ENCODE data around the gene FAM47E. TPM values are rescaled to one million over a fixed set of nuclear protein-coding genes. Genes with fewer than 3 reads are reported as not detected.

Gene FAM47E
- total and polyA plus RNA-seq, 2 of the 13 experiments (the other 11 are each of a cell fraction or from before 2014, with no cell fraction given), result 0.33 to 0.66 TPM

DNA sequence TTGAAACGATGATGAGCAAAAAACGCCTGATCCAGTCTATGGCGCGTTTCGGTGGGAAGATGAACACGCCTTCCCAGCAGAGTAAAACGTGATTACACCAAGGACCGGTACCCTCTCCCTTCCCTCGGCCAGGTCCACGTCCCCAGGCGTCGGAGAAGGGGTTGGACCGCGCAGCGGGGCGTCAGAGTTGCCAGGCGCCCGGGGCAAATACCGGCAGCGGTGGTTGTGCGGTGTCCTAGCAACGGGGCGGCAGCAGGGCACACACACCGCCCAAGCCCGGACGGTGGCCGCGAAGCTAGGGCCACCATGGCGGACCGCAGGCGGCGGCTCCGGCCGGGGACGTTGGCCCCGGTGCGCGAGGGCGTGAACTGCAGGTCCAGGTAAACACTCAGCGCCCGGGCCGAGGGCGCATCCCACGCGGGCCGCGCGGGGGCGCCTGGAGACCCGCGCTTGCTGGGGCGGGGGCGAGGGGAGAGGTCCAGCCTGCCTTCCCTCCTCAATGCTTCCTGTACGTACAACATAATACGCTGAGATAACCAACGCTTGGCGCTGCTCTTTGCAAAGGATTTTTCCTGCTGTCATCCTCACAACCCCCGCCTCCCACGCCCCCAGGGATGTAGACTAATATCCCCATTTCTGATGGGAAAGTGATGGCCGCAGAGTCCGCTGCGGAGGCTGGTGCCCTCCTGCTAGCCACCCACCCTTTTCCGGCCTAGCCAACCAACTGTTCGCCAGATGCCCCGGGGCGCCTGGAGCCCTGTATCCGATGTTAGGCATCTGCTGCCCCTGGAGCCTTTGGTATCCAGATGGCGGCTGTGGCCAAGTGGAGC is at the start of gene FAM47E (continued):
- TF ChIP-seq, protein P1, sequence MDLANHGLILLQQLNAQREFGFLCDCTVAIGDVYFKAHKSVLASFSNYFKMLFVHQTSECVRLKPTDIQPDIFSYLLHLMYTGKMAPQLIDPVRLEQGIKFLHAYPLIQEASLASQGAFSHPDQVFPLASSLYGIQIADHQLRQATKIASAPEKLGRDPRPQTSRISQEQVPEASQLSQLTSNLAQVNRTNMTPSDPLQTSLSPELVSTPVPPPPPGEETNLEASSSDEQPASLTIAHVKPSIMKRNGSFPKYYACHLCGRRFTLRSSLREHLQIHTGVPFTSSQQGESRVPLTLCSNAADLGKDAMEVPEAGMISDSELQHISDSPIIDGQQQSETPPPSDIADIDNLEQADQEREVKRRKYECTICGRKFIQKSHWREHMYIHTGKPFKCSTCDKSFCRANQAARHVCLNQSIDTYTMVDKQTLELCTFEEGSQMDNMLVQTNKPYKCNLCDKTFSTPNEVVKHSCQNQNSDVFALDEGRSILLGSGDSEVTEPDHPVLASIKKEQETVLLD (CRISPR knock-in tag; IDR thresholded peaks at IDR 0.05; ENCODE audit: low read depth), result 0 out of 2 replicates have a peak, but pooled peaks have one; percentile 56
- TF ChIP-seq, protein P2, sequence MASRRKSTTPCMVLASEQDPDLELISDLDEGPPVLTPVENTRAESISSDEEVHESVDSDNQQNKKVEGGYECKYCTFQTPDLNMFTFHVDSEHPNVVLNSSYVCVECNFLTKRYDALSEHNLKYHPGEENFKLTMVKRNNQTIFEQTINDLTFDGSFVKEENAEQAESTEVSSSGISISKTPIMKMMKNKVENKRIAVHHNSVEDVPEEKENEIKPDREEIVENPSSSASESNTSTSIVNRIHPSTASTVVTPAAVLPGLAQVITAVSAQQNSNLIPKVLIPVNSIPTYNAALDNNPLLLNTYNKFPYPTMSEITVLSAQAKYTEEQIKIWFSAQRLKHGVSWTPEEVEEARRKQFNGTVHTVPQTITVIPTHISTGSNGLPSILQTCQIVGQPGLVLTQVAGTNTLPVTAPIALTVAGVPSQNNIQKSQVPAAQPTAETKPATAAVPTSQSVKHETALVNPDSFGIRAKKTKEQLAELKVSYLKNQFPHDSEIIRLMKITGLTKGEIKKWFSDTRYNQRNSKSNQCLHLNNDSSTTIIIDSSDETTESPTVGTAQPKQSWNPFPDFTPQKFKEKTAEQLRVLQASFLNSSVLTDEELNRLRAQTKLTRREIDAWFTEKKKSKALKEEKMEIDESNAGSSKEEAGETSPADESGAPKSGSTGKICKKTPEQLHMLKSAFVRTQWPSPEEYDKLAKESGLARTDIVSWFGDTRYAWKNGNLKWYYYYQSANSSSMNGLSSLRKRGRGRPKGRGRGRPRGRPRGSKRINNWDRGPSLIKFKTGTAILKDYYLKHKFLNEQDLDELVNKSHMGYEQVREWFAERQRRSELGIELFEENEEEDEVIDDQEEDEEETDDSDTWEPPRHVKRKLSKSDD (CRISPR knock-in tag; IDR thresholded peaks at IDR 0.05; ENCODE audit: low read depth), result peak; percentile 91
- TF ChIP-seq HDAC6 (IDR thresholded peaks at IDR 0.05; ENCODE audit: low read depth, low read length) (no peak), ZNF747 (CRISPR knock-in tag; IDR thresholded peaks at IDR 0.05; ENCODE audit: borderline replicate concordance) (peak; percentile 90), KLF13 (CRISPR knock-in tag; IDR thresholded peaks at IDR 0.05) (no peak), HNF4G (IDR thresholded peaks at IDR 0.05; ENCODE audit: borderline replicate concordance, low read depth, low read length) (peak; percentile 62; the same call in 1 of the 2 replicates), HNF4G (CRISPR knock-in tag; IDR thresholded peaks at IDR 0.05; ENCODE audit: borderline replicate concordance, low read depth) (no peak), MEIS2 (CRISPR knock-in tag; IDR thresholded peaks at IDR 0.05) (no peak), WIZ (CRISPR knock-in tag; IDR thresholded peaks at IDR 0.05) (peak; percentile 74; the same call in 1 of the 2 replicates), SNAI1 (CRISPR knock-in tag; IDR thresholded peaks at IDR 0.05; ENCODE audit: borderline replicate concordance) (no peak), EHMT2 (IDR thresholded peaks at IDR 0.05; ENCODE audit: borderline replicate concordance, low read depth, low read length) (no peak), ZNF3 (CRISPR knock-in tag; IDR thresholded peaks at IDR 0.05) (no peak)
- TF ChIP-seq, protein P3, sequence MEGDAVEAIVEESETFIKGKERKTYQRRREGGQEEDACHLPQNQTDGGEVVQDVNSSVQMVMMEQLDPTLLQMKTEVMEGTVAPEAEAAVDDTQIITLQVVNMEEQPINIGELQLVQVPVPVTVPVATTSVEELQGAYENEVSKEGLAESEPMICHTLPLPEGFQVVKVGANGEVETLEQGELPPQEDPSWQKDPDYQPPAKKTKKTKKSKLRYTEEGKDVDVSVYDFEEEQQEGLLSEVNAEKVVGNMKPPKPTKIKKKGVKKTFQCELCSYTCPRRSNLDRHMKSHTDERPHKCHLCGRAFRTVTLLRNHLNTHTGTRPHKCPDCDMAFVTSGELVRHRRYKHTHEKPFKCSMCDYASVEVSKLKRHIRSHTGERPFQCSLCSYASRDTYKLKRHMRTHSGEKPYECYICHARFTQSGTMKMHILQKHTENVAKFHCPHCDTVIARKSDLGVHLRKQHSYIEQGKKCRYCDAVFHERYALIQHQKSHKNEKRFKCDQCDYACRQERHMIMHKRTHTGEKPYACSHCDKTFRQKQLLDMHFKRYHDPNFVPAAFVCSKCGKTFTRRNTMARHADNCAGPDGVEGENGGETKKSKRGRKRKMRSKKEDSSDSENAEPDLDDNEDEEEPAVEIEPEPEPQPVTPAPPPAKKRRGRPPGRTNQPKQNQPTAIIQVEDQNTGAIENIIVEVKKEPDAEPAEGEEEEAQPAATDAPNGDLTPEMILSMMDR (CRISPR knock-in tag; IDR thresholded peaks at IDR 0.05), result peak; percentile 85
- TF ChIP-seq, protein P4, sequence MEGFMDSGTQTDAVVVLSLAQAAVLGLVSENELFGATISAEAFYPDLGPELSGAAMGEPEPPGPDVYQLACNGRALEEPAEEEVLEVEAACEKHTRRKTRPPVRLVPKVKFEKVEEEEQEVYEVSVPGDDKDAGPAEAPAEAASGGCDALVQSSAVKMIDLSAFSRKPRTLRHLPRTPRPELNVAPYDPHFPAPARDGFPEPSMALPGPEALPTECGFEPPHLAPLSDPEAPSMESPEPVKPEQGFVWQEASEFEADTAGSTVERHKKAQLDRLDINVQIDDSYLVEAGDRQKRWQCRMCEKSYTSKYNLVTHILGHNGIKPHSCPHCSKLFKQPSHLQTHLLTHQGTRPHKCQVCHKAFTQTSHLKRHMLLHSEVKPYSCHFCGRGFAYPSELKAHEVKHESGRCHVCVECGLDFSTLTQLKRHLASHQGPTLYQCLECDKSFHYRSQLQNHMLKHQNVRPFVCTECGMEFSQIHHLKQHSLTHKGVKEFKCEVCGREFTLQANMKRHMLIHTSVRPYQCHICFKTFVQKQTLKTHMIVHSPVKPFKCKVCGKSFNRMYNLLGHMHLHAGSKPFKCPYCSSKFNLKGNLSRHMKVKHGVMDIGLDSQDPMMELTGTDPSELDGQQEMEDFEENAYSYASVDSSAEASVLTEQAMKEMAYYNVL (CRISPR knock-in tag; IDR thresholded peaks at IDR 0.05; ENCODE audit: borderline replicate concordance), result 0 out of 2 replicates have a peak, but pooled peaks have one; percentile 71
- TF ChIP-seq, protein P5, sequence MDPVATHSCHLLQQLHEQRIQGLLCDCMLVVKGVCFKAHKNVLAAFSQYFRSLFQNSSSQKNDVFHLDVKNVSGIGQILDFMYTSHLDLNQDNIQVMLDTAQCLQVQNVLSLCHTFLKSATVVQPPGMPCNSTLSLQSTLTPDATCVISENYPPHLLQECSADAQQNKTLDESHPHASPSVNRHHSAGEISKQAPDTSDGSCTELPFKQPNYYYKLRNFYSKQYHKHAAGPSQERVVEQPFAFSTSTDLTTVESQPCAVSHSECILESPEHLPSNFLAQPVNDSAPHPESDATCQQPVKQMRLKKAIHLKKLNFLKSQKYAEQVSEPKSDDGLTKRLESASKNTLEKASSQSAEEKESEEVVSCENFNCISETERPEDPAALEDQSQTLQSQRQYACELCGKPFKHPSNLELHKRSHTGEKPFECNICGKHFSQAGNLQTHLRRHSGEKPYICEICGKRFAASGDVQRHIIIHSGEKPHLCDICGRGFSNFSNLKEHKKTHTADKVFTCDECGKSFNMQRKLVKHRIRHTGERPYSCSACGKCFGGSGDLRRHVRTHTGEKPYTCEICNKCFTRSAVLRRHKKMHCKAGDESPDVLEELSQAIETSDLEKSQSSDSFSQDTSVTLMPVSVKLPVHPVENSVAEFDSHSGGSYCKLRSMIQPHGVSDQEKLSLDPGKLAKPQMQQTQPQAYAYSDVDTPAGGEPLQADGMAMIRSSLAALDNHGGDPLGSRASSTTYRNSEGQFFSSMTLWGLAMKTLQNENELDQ (CRISPR knock-in tag; IDR thresholded peaks at IDR 0.05; ENCODE audit: borderline replicate concordance), result no peak
